Hematopoietic multipotent progenitor cell treated with erythropoietin and hydrocortisone succinate and interleukin-3 and kit ligand, for 4 days (in vitro differentiated cells): ENCODE data around the gene L2HGDH.
"Not testable (repeated sequence)": the region's sequence is repeated elsewhere in the genome, so short reads cannot be mapped to it uniquely, and the experiment has no call there.

ENCODE experiments used
- DNase-seq: peaks from one replicate; pipeline ENCODE4 v3.0.0-alpha.2; 2015

L2HGDH gene

GRCh38 chr14:50338587-50338986 lies 26.6 kb upstream of the L2HGDH start:
- no peak for DNase-seq

GRCh38 chr14:50335989-50336824 lies 24.2 kb upstream of the L2HGDH start:
- peak; percentile 76 for DNase-seq

GRCh38 chr14:50335389-50335788 lies 23.4 kb upstream of the L2HGDH start:
- DNase-seq = peak; percentile 12

GRCh38 chr14:50334211-50334610 lies 22.2 kb upstream of the L2HGDH start:
- no peak for DNase-seq

- no peak for DNase-seq
Measured at GRCh38 chr14:50333014-50333509, 21.0 kb upstream of the L2HGDH start.

GRCh38 chr14:50331596-50331995 lies 19.6 kb upstream of the L2HGDH start:
- no peak for DNase-seq

- DNase-seq = peak; percentile 97
Measured at GRCh38 chr14:50321009-50321660, 9.1 kb upstream of the L2HGDH start.

GRCh38 chr14:50320283-50320682 lies 8.3 kb upstream of the L2HGDH start:
- DNase-seq = no peak

- no peak for DNase-seq
Measured at GRCh38 chr14:50319721-50320120, 7.7 kb upstream of the L2HGDH start.

GRCh38 chr14:50319293-50319692 lies 7.3 kb upstream of the L2HGDH start:
- no peak for DNase-seq

- peak; percentile 72 for DNase-seq
Measured at GRCh38 chr14:50318031-50318626, 6.1 kb upstream of the L2HGDH start.

- DNase-seq = not testable (repeated sequence)
Measured at GRCh38 chr14:50314098-50314497, 2.1 kb upstream of the L2HGDH start.

GRCh38 chr14:50312734-50313054 lies 665 bp upstream of the L2HGDH start:
- no peak for DNase-seq

GRCh38 chr14:50311337-50311971 lies 575 bp downstream of the L2HGDH start:
- peak; percentile 46 for DNase-seq

- no peak for DNase-seq
Measured at GRCh38 chr14:50310445-50310844, 1.6 kb downstream of the L2HGDH start.

- peak; percentile 44 for DNase-seq
Measured at GRCh38 chr14:50308363-50308915, 3.6 kb downstream of the L2HGDH start.

- DNase-seq = peak; percentile 98
Measured at GRCh38 chr14:50303744-50304471, 8.1 kb downstream of the L2HGDH start.

- DNase-seq = no peak
Measured at GRCh38 chr14:50301914-50302313, 10.1 kb downstream of the L2HGDH start.

GRCh38 chr14:50299585-50299984 lies 12.4 kb downstream of the L2HGDH start:
- no peak for DNase-seq

GRCh38 chr14:50290306-50290705 lies 21.7 kb downstream of the L2HGDH start:
- DNase-seq = no peak

GRCh38 chr14:50288146-50288545 lies 23.9 kb downstream of the L2HGDH start:
- DNase-seq = no peak

GRCh38 chr14:50285861-50286260 lies 26.2 kb downstream of the L2HGDH start:
- DNase-seq = no peak
